ENCODE results near the gene VPS51.

GRCh38 chr11:65125197-65126056 lies 29.4 kb downstream of the VPS51 start:
- TF ChIP-seq CTCF (conservative IDR thresholded peaks at IDR 0.05; ENCODE audit: low read depth, low read length) (no peak), CEBPB (IDR thresholded peaks at IDR 0.05; ENCODE audit: low read depth, low read length) (no peak), SMC3 (IDR thresholded peaks at IDR 0.05; ENCODE audit: low read depth, low read length) (no peak), POLR2A (IDR thresholded peaks at IDR 0.05; ENCODE audit: low read depth, low read length) (no peak), FOS (IDR thresholded peaks at IDR 0.05; ENCODE audit: low read depth, low read length) (no peak), RFX5 (IDR thresholded peaks at IDR 0.05; ENCODE audit: low read depth, low read length) (no peak), BHLHE40 (IDR thresholded peaks at IDR 0.05; ENCODE audit: low read depth, low read length) (no peak), MAZ (IDR thresholded peaks at IDR 0.05; ENCODE audit: borderline replicate concordance, low read depth, low read length) (no peak), MXI1 (IDR thresholded peaks at IDR 0.05; ENCODE audit: borderline replicate concordance, low read depth, low read length) (no peak), ELK1 (IDR thresholded peaks at IDR 0.05; ENCODE audit: borderline replicate concordance, low read depth, low read length) (no peak), RAD21 (IDR thresholded peaks at IDR 0.05; ENCODE audit: low read length) (no peak), RCOR1 (IDR thresholded peaks at IDR 0.05; ENCODE audit: insufficient replicate concordance, low read length) (no peak), USF2 (IDR thresholded peaks at IDR 0.05; ENCODE audit: low read depth, low read length) (no peak)

Measured in IMR-90 (cell line).